ENCODE results near the gene MCM7. TPM values are rescaled to one million over a fixed set of nuclear protein-coding genes. Genes with fewer than 3 reads are reported as not detected.

MCM7 gene
- total RNA-seq, 1 donor from 2014 or later: 212 TPM

- Mint-ChIP-seq H3K27me3 (no peaks in the 10 kb centered on the region), H3K9me3 (ENCODE audit: low read depth) (peaks cover 14% of the 10 kb centered on the region), H3K27ac (peak overlapping the region; percentile 99), H3K36me3 (ENCODE audit: insufficient read depth) (peaks cover 44% of the 10 kb centered on the region), H3K4me1 (ENCODE audit: low read depth) (peaks cover 16% of the 10 kb centered on the region), H3K4me3 (ENCODE audit: low read depth) (peak overlapping the region; percentile 93)
- DNase-seq (ENCODE audit: low spot score, unreplicated experiment): no peak
- TF ChIP-seq CTCF (IDR thresholded peaks at IDR 0.05; ENCODE audit: unreplicated experiment): no peak
Measured at GRCh38 chr7:100080907-100081534, 20.2 kb downstream of the MCM7 start.

- H3K4me1 Mint-ChIP-seq (ENCODE audit: low read depth): peaks cover 16% of the 10 kb centered on the region
- no peak for TF ChIP-seq CTCF (IDR thresholded peaks at IDR 0.05; ENCODE audit: unreplicated experiment)
- H3K4me3 Mint-ChIP-seq (ENCODE audit: low read depth): peak overlapping the region; percentile 47
- peaks cover 63% of the 10 kb centered on the region for H3K36me3 Mint-ChIP-seq (ENCODE audit: insufficient read depth)
- H3K27me3 Mint-ChIP-seq: no peaks in the 10 kb centered on the region
- DNase-seq (ENCODE audit: low spot score, unreplicated experiment): no peak
- peak overlapping the region; percentile 89 for H3K27ac Mint-ChIP-seq
- H3K9me3 Mint-ChIP-seq (ENCODE audit: low read depth): peaks cover 29% of the 10 kb centered on the region
Measured at GRCh38 chr7:100079024-100079560, 22.1 kb downstream of the MCM7 start.

- peaks cover 81% of the 10 kb centered on the region for H3K36me3 Mint-ChIP-seq (ENCODE audit: insufficient read depth)
- peak overlapping the region; percentile 41 for H3K4me3 Mint-ChIP-seq (ENCODE audit: low read depth)
Measured at GRCh38 chr7:100077205-100077604, 24.0 kb downstream of the MCM7 start.

GRCh38 chr7:100075418-100075817 is 25.8 kb downstream of the MCM7 start:
- DNase-seq (ENCODE audit: low spot score, unreplicated experiment): no peak
- Mint-ChIP-seq H3K27me3 (no peaks in the 10 kb centered on the region), H3K36me3 (ENCODE audit: insufficient read depth) (peaks cover 92% of the 10 kb centered on the region), H3K27ac (peak overlapping the region; percentile 90), H3K4me3 (ENCODE audit: low read depth) (no peak overlapping the region), H3K4me1 (ENCODE audit: low read depth) (peaks cover 9% of the 10 kb centered on the region), H3K9me3 (ENCODE audit: low read depth) (peaks cover 56% of the 10 kb centered on the region)
- TF ChIP-seq CTCF (IDR thresholded peaks at IDR 0.05; ENCODE audit: unreplicated experiment): no peak

More at GRCh38 chr7:100077205-100077604, 24.0 kb downstream of the MCM7 start:
- Mint-ChIP-seq H3K27ac (peak overlapping the region; percentile 95), H3K9me3 (ENCODE audit: low read depth) (peaks cover 39% of the 10 kb centered on the region), H3K4me1 (ENCODE audit: low read depth) (peaks cover 12% of the 10 kb centered on the region), H3K27me3 (no peaks in the 10 kb centered on the region)
- no peak for DNase-seq (ENCODE audit: low spot score, unreplicated experiment)
- TF ChIP-seq CTCF (IDR thresholded peaks at IDR 0.05; ENCODE audit: unreplicated experiment): no peak

- no peak for DNase-seq (ENCODE audit: low spot score, unreplicated experiment)
- H3K27ac Mint-ChIP-seq: peak overlapping the region; percentile 90
- no peak overlapping the region for H3K4me3 Mint-ChIP-seq (ENCODE audit: low read depth)
- H3K9me3 Mint-ChIP-seq (ENCODE audit: low read depth): peaks cover 61% of the 10 kb centered on the region
- H3K36me3 Mint-ChIP-seq (ENCODE audit: insufficient read depth): peaks cover 94% of the 10 kb centered on the region
- no peaks in the 10 kb centered on the region for H3K27me3 Mint-ChIP-seq
- TF ChIP-seq CTCF (IDR thresholded peaks at IDR 0.05; ENCODE audit: unreplicated experiment): no peak
- H3K4me1 Mint-ChIP-seq (ENCODE audit: low read depth): peaks cover 5% of the 10 kb centered on the region
Measured at GRCh38 chr7:100074841-100075240, 26.4 kb downstream of the MCM7 start.

All from progenitor cell of endocrine pancreas (in vitro differentiated cells).